ENCODE data around the gene EPHA4. TPM values are rescaled to one million over a fixed set of nuclear protein-coding genes. Genes with fewer than 3 reads are reported as not detected.
A peak's percentile ranks its signal among the peaks of the same experiment; 100 is the strongest.

The EPHA4 gene
- 11.9 TPM for total RNA-seq
- long read RNA-seq, partial matches to known transcripts, result 2 of 6 reads
- long read RNA-seq, other reads (novel, unspliced or antisense), result 1 of 6 reads

GRCh38 chr2:221572219-221572820 lies at the start of gene EPHA4:
TSS of gene EPHA4 (minus strand) at chr2:221572304. CDS start at chr2:221572248, 56 bp downstream.
- DNase-seq, result peak; percentile 92
- intact Hi-C loops (cut with DNase I), result loop anchor here (5.0 to 10.0 kb wide), 3 partner anchors 468 to 1835 kb away; no protein-coding TSS in a partner anchor

GRCh38 chr2:221618007-221618406 lies 45.9 kb upstream of the EPHA4 start:
- no peak for ATAC-seq (ENCODE audit: poor library complexity)
- no peak for DNase-seq
- intact Hi-C loops (cut with DNase I), result no loop called here

More at GRCh38 chr2:221572219-221572820, at the start of gene EPHA4:
- ATAC-seq (ENCODE audit: poor library complexity), result peak; percentile 96

- intact Hi-C loops (cut with DNase I), result no loop called here
- no peak for DNase-seq
- no peak for ATAC-seq (ENCODE audit: poor library complexity)
Observed at GRCh38 chr2:221616561-221616960, 44.5 kb upstream of the EPHA4 start.

GRCh38 chr2:221614274-221614673 lies 42.2 kb upstream of the EPHA4 start:
- intact Hi-C loops (cut with DNase I), result no loop called here
- no peak for ATAC-seq (ENCODE audit: poor library complexity)

GRCh38 chr2:221612800-221613199 lies 40.7 kb upstream of the EPHA4 start:
- no peak for DNase-seq
- no peak for ATAC-seq (ENCODE audit: poor library complexity)
- intact Hi-C loops (cut with DNase I), result no loop called here

More at GRCh38 chr2:221614274-221614673, 42.2 kb upstream of the EPHA4 start:
- no peak for DNase-seq

- no peak for DNase-seq
- intact Hi-C loops (cut with DNase I), result no loop called here
- ATAC-seq (ENCODE audit: poor library complexity), result no peak
Observed at GRCh38 chr2:221612161-221612560, 40.1 kb upstream of the EPHA4 start.

- intact Hi-C loops (cut with DNase I), result no loop called here
- DNase-seq (no peak), ATAC-seq (ENCODE audit: poor library complexity) (peak; percentile 64)
Observed at GRCh38 chr2:221610675-221611074, 38.6 kb upstream of the EPHA4 start.

GRCh38 chr2:221610255-221610654 lies 38.2 kb upstream of the EPHA4 start:
- ATAC-seq (ENCODE audit: poor library complexity), result no peak
- no peak for DNase-seq
- intact Hi-C loops (cut with DNase I), result no loop called here

- no peak for ATAC-seq (ENCODE audit: poor library complexity)
- intact Hi-C loops (cut with DNase I), result no loop called here
Observed at GRCh38 chr2:221608442-221608841, 36.3 kb upstream of the EPHA4 start.

GRCh38 chr2:221606424-221606823 lies 34.3 kb upstream of the EPHA4 start:
- DNase-seq, result no peak
- intact Hi-C loops (cut with DNase I), result no loop called here
- no peak for ATAC-seq (ENCODE audit: poor library complexity)

More at GRCh38 chr2:221608442-221608841, 36.3 kb upstream of the EPHA4 start:
- DNase-seq, result no peak

- ATAC-seq (ENCODE audit: poor library complexity) (no peak), DNase-seq (no peak)
- intact Hi-C loops (cut with DNase I), result no loop called here
Observed at GRCh38 chr2:221605751-221606240, 33.7 kb upstream of the EPHA4 start.

GRCh38 chr2:221602938-221603337 lies 30.8 kb upstream of the EPHA4 start:
- intact Hi-C loops (cut with DNase I), result no loop called here
- no peak for ATAC-seq (ENCODE audit: poor library complexity)

GRCh38 chr2:221601376-221601775 lies 29.3 kb upstream of the EPHA4 start:
- DNase-seq, result no peak
- ATAC-seq (ENCODE audit: poor library complexity), result no peak
- intact Hi-C loops (cut with DNase I), result no loop called here

More at GRCh38 chr2:221602938-221603337, 30.8 kb upstream of the EPHA4 start:
- no peak for DNase-seq

GRCh38 chr2:221600388-221600787 lies 28.3 kb upstream of the EPHA4 start:
- DNase-seq (no peak), ATAC-seq (ENCODE audit: poor library complexity) (no peak)
- intact Hi-C loops (cut with DNase I), result no loop called here

GRCh38 chr2:221596192-221596591 lies 24.1 kb upstream of the EPHA4 start:
- DNase-seq (no peak), ATAC-seq (ENCODE audit: poor library complexity) (no peak)
- intact Hi-C loops (cut with DNase I), result no loop called here

GRCh38 chr2:221590861-221591365 lies 18.8 kb upstream of the EPHA4 start:
- DNase-seq (no peak), ATAC-seq (ENCODE audit: poor library complexity) (no peak)
- intact Hi-C loops (cut with DNase I), result no loop called here

- DNase-seq (no peak), ATAC-seq (ENCODE audit: poor library complexity) (no peak)
- intact Hi-C loops (cut with DNase I), result no loop called here
Observed at GRCh38 chr2:221589696-221590095, 17.6 kb upstream of the EPHA4 start.

- no peak for ATAC-seq (ENCODE audit: poor library complexity)
- intact Hi-C loops (cut with DNase I), result no loop called here
Observed at GRCh38 chr2:221588306-221588985, 16.3 kb upstream of the EPHA4 start.

GRCh38 chr2:221581986-221582385 lies 9.9 kb upstream of the EPHA4 start:
- intact Hi-C loops (cut with DNase I), result no loop called here
- ATAC-seq (ENCODE audit: poor library complexity) (no peak), DNase-seq (no peak)

More at GRCh38 chr2:221588306-221588985, 16.3 kb upstream of the EPHA4 start:
- no peak for DNase-seq

GRCh38 chr2:221574231-221574570 lies 2.1 kb upstream of the EPHA4 start:
- intact Hi-C loops (cut with DNase I), result loop anchor here (5.0 to 10.0 kb wide), 3 partner anchors 469 to 1837 kb away; no protein-coding TSS in a partner anchor
- no peak for ATAC-seq (ENCODE audit: poor library complexity)
- DNase-seq, result no peak
